ENCODE results near the gene NEK11. TPM values are rescaled to one million over a fixed set of nuclear protein-coding genes. Genes with fewer than 3 reads are reported as not detected.
"Not testable (repeated sequence)": the region's sequence is repeated elsewhere in the genome, so short reads cannot be mapped to it uniquely, and the experiment has no call there.

The NEK11 gene
- total RNA-seq, 2 donors from 2014 or later = 5.5 to 5.8 TPM

GRCh38 chr3:131361464-131362421, 335.1 kb downstream of the NEK11 start:
- H3K9ac ChIP-seq (ENCODE audit: low read depth in 2 of 2, low read length in 2 of 2) = peak overlapping the region; percentile 57 to 93
- H3K27me3 ChIP-seq = no peaks in the 10 kb centered on the region
- DNase-seq = peak; percentile 96
- H3K4me1 ChIP-seq = peaks cover 8% of the 10 kb centered on the region
- H3K4me3 ChIP-seq = peak overlapping the region; percentile 50
- H3K36me3 ChIP-seq = no peaks in the 10 kb centered on the region
- intact Hi-C loops (cut with DNase I) = loop anchor here (10.0 kb wide), 1 partner anchor 337 kb away; the partner anchor contains the start of genes ASTE1 and NEK11
- no peaks in the 10 kb centered on the region for H3K9me3 ChIP-seq
- H3K27ac ChIP-seq = peak overlapping the region; percentile 70
- no peak for TF ChIP-seq CTCF (IDR thresholded peaks at IDR 0.05)

GRCh38 chr3:131363275-131363674, 336.6 kb downstream of the NEK11 start:
- no peak overlapping the region for H3K27ac ChIP-seq
- intact Hi-C loops (cut with DNase I) = loop anchor here (10.0 kb wide), 1 partner anchor 338 kb away; the partner anchor contains the start of genes ASTE1 and NEK11
- DNase-seq = peak; percentile 43
- H3K4me3 ChIP-seq = no peak overlapping the region
- no peak overlapping the region for H3K9ac ChIP-seq (ENCODE audit: low read depth in 2 of 2, low read length in 2 of 2)
- H3K27me3 ChIP-seq = no peaks in the 10 kb centered on the region
- H3K9me3 ChIP-seq = no peaks in the 10 kb centered on the region
- H3K4me1 ChIP-seq = peaks cover 8% of the 10 kb centered on the region
- TF ChIP-seq CTCF (IDR thresholded peaks at IDR 0.05) = no peak
- no peaks in the 10 kb centered on the region for H3K36me3 ChIP-seq

DNA sequence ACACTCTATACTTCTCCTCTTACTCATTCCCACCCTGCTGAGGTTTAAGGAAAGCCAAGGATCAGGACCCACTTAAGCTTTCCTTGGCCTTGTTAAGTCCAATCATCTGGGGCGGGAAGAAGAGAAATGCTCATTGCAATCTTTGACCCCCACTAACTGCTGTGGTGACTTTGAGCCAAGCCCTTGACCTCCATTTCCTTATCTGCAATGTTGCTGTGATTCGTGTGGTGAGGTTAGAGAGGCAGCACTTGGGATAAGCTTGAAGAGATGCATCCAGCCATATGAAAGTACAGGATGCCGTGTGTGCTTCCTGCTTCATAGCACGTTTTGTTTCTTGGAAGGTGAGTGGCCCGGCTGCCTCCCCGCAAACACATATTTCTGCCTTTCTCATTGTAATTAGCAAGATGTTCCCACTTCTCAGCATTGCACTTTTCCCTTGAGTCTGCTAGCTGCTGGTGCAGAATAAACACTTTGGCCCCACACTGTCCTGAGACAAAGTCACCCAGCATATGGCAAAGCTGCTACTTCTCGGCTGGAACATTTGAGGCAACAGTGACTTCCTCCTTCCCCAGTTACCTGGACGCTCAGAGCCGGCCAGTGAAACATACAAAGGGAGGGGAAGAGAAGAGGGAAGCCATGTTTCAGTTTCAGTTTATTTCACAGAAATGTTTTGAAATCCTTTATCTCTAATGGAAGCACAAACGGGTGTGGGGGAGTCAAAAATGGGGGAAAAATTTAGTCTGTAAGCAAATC, 344.4 kb downstream of the NEK11 start:
- Histone ChIP-seq H3K9ac (ENCODE audit: low read depth in 2 of 2, low read length in 2 of 2) (no peak overlapping the region), H3K4me3 (no peak overlapping the region), H3K9me3 (no peaks in the 10 kb centered on the region), H3K36me3 (no peaks in the 10 kb centered on the region), H3K27ac (no peak overlapping the region), H3K27me3 (no peaks in the 10 kb centered on the region), H3K4me1 (no peaks in the 10 kb centered on the region)
- TF ChIP-seq CTCF (IDR thresholded peaks at IDR 0.05) = no peak
- DNase-seq = no peak
- intact Hi-C loops (cut with DNase I) = no loop called here

- H3K27ac ChIP-seq = no peak overlapping the region
- no peaks in the 10 kb centered on the region for H3K4me1 ChIP-seq
- intact Hi-C loops (cut with DNase I) = no loop called here
- no peak for TF ChIP-seq CTCF (IDR thresholded peaks at IDR 0.05)
- no peak overlapping the region for H3K9ac ChIP-seq (ENCODE audit: low read depth in 2 of 2, low read length in 2 of 2)
- no peak for DNase-seq
- H3K36me3 ChIP-seq = no peaks in the 10 kb centered on the region
- no peaks in the 10 kb centered on the region for H3K27me3 ChIP-seq
- no peaks in the 10 kb centered on the region for H3K9me3 ChIP-seq
- no peak overlapping the region for H3K4me3 ChIP-seq
Observed at GRCh38 chr3:131371688-131372066, 345.0 kb downstream of the NEK11 start.

DNA sequence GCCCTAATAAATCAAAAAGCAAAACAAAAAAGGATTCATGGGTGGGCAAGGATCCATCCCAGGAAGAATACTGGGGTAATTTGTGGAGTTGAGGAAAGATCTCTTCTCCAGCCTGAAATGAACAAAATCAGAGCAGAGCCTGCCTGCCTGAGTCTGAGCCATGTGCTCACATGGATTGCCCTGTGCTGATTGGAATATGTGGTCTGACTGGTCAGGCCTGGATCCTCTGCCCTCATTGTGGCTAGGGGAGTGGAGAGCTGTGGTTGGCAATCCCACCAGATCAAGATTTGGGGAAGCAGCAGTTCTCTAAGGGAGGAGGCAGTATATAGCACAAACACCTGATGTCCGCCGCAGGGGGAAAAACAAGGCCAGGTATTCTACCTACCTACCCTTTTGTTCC, 348.1 kb downstream of the NEK11 start:
- H3K4me3 ChIP-seq = no peak overlapping the region
- H3K27me3 ChIP-seq = no peaks in the 10 kb centered on the region
- DNase-seq = no peak
- TF ChIP-seq CTCF (IDR thresholded peaks at IDR 0.05) = no peak
- H3K9ac ChIP-seq (ENCODE audit: low read depth in 2 of 2, low read length in 2 of 2) = no peak overlapping the region
- H3K27ac ChIP-seq = no peak overlapping the region
- no peaks in the 10 kb centered on the region for H3K36me3 ChIP-seq
- intact Hi-C loops (cut with DNase I) = no loop called here
- no peaks in the 10 kb centered on the region for H3K4me1 ChIP-seq
- H3K9me3 ChIP-seq = no peaks in the 10 kb centered on the region

DNA sequence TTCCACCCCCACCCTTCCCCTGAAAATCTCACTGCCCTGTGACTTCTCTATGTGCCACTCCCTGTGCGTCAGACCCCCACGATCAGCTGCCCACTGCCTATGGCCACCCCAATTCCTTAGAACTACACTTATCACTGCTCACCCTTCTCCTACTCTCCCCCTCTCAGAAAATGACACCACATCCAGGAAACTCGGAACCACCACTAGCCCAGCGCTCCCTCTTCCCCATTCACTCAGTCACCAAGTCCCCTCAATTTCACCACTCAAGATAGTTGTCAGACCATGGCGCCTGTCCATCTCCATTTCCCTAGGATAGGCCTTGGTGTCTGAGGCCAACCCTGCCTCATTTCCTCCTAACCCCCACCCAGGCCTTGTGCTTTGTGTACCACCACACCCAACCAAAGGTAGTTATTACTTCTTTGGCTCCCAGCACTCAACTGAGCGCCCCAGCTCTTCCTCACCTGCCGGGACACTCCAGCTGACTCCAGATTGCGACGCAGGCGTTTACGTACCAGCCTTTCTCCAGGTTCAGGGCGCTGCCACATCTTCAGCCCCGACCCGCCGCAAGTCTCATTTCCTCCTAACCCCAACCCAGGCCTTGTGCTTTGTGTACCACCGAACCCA, 354.3 kb downstream of the NEK11 start:
- Histone ChIP-seq H3K9ac (ENCODE audit: low read depth in 2 of 2, low read length in 2 of 2) (peak overlapping the region; percentile 72 to 84), H3K27ac (peak overlapping the region; percentile 84), H3K4me3 (peak overlapping the region; percentile 99), H3K4me1 (peaks cover 11% of the 10 kb centered on the region)
- DNase-seq; H3K36me3 ChIP-seq; H3K27me3 ChIP-seq; H3K9me3 ChIP-seq; intact Hi-C loops (cut with DNase I): not testable (repeated sequence)

Data from colonic mucosa (tissue), 4 donors.